Right atrium auricular region (tissue), 2 donors: ENCODE data around the gene MAML1. TPM values are rescaled to one million over a fixed set of nuclear protein-coding genes. Genes with fewer than 3 reads are reported as not detected.

Source experiments
- DNase-seq: peaks from one replicate; pipeline ENCODE4 v3.0.0-alpha.2; 2019; ENCODE audit warnings: low spot score
- H3K27ac ChIP-seq, 2 donors: fragments of 200-600 bp; sonication (generic); 1 replicate in 1 of 2; 2 replicates in 1 of 2; pipeline ENCODE4 v1.5.1; 2016 to 2019
- H3K27me3 ChIP-seq, 2 donors: fragments of 200-600 bp; sonication (generic); one replicate each; pipeline versions ENCODE4 v1.5.1 to v1.6.0; 2017 to 2019
- H3K36me3 ChIP-seq: fragments of 200-600 bp; sonication (generic); one replicate; pipeline ENCODE4 v1.5.1; 2016
- H3K4me1 ChIP-seq, 2 donors: fragments of 200-600 bp; sonication (generic); one replicate each; pipeline versions ENCODE4 v1.5.1 to v1.6.0; 2017 to 2019
- H3K4me3 ChIP-seq, 2 donors: fragments of 200-600 bp; sonication (generic); 1 replicate in 1 of 2; 2 replicates in 1 of 2; pipeline ENCODE4 v1.5.1; 2017 to 2019; ENCODE audit warnings: mild to moderate bottlenecking in 1 of 2, moderate library complexity in 1 of 2
- H3K9me3 ChIP-seq, 2 donors: fragments of 200-600 bp; sonication (generic); one replicate each; pipeline ENCODE4 v1.5.1; 2019
- total RNA-seq, 2 donors: library from RNA; depleted of rRNA; stranded (reverse); fragments of >200 nt; gene quantifications; one replicate each; pipeline ENCODE4 v1.1.0, GENCODE V29; 2016
- TF ChIP-seq, protein P1 (sequence below), 2 donors: fragments of 200-600 bp; sonication (generic); IDR thresholded peaks; one replicate each; pipeline ENCODE4 v1.5.1; 2019; ENCODE audit warnings: antibody characterized with exemption in 2 of 2

Gene MAML1
- total RNA-seq, 2 donors from 2014 or later = 10.8 to 16.6 TPM

DNA sequence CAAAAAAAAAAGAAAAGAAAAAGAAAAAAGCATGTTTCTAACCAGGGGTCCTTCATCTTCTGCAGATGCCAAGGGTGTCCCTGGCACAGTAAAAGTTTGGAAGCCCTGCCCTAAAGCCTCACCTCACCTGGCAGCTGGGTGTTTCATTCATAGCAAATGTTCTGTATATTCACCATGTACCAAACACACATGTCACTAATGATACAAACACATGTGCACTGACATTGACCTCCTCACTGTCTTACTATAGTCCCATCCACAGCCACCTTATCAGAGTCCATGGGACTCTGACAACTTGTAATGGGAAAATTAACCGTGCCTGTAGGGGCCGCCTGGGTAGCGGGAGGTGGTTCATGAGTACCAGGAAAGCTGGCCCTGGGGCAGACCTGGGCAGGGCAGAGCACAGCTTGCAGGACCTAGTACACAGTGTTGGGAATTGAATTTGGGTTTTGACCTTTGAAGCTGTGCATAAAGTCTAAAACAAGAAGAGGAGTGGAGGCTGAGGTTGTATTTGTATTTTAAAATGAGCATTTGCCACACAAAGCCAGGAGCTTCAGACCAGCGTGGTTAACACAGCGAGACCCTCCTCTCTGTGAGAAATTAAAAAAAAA, 80.5 kb downstream of the MAML1 start:
- no peaks in the 10 kb centered on the region for H3K36me3 ChIP-seq
- no peak for DNase-seq
- no peaks in the 10 kb centered on the region for H3K9me3 ChIP-seq
- H3K27ac ChIP-seq = no peak overlapping the region
- H3K27me3 ChIP-seq = no peaks in the 10 kb centered on the region
- peaks cover 0 to 17% of the 10 kb centered on the region in 2 donors for H3K4me1 ChIP-seq
- TF ChIP-seq, protein P1, sequence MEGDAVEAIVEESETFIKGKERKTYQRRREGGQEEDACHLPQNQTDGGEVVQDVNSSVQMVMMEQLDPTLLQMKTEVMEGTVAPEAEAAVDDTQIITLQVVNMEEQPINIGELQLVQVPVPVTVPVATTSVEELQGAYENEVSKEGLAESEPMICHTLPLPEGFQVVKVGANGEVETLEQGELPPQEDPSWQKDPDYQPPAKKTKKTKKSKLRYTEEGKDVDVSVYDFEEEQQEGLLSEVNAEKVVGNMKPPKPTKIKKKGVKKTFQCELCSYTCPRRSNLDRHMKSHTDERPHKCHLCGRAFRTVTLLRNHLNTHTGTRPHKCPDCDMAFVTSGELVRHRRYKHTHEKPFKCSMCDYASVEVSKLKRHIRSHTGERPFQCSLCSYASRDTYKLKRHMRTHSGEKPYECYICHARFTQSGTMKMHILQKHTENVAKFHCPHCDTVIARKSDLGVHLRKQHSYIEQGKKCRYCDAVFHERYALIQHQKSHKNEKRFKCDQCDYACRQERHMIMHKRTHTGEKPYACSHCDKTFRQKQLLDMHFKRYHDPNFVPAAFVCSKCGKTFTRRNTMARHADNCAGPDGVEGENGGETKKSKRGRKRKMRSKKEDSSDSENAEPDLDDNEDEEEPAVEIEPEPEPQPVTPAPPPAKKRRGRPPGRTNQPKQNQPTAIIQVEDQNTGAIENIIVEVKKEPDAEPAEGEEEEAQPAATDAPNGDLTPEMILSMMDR (IDR thresholded peaks at IDR 0.05) = no peak
- H3K4me3 ChIP-seq = no peak overlapping the region

DNA sequence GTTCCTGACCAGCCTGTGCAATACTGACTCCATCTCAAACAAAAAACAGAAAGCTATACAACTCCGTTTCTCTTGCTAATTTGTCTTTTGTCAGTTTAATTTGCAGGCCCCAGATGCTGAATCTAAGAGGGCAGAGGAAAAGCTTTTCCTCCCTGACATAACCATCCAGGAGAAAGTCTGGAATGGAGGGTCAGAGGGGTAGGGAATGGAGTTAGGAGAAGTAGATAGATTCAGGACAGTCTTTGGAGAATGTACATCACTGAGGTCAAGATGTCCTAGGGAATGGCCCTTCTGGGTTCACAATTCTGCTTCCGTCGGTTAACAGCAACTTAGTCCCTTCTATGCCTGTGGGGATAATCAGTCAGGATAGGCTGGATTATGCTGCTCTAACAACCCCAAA, 81.5 kb downstream of the MAML1 start:
- no peak overlapping the region for H3K4me3 ChIP-seq
- H3K4me1 ChIP-seq = peaks cover 0 to 26% of the 10 kb centered on the region in 2 donors
- TF ChIP-seq, protein P1 (IDR thresholded peaks at IDR 0.05) = no peak
- H3K36me3 ChIP-seq = no peaks in the 10 kb centered on the region
- no peaks in the 10 kb centered on the region for H3K27me3 ChIP-seq
- no peak for DNase-seq
- no peaks in the 10 kb centered on the region for H3K9me3 ChIP-seq
- H3K27ac ChIP-seq = no peak overlapping the region

GRCh38 chr5:179815491-179816249, 83.0 kb downstream of the MAML1 start:
- TF ChIP-seq, protein P1 (IDR thresholded peaks at IDR 0.05) = no peak
- no peaks in the 10 kb centered on the region for H3K27me3 ChIP-seq
- H3K9me3 ChIP-seq = no peaks in the 10 kb centered on the region
- no peak overlapping the region for H3K4me3 ChIP-seq
- no peak for DNase-seq
- no peak overlapping the region for H3K27ac ChIP-seq
- no peaks in the 10 kb centered on the region for H3K36me3 ChIP-seq
- peaks cover 0 to 40% of the 10 kb centered on the region in 2 donors for H3K4me1 ChIP-seq

GRCh38 chr5:179816401-179816795, 83.8 kb downstream of the MAML1 start:
- DNase-seq = no peak
- TF ChIP-seq, protein P1 (IDR thresholded peaks at IDR 0.05) = no peak
- Histone ChIP-seq H3K27ac (peak overlapping the region; percentile 38 to 71), H3K36me3 (no peaks in the 10 kb centered on the region), H3K4me1 (peaks cover 0 to 40% of the 10 kb centered on the region in 2 donors), H3K4me3 (peak overlapping the region; percentile 40 to 64), H3K9me3 (no peaks in the 10 kb centered on the region), H3K27me3 (no peaks in the 10 kb centered on the region)

- H3K9me3 ChIP-seq = no peaks in the 10 kb centered on the region
- peaks cover 2% of the 10 kb centered on the region for H3K36me3 ChIP-seq
- H3K27me3 ChIP-seq = no peaks in the 10 kb centered on the region
- TF ChIP-seq, protein P1 (IDR thresholded peaks at IDR 0.05) = peak in 1 of 2 donors; percentile 31
- no peak for DNase-seq
- peak overlapping the region; percentile 38 to 71 for H3K27ac ChIP-seq
- H3K4me1 ChIP-seq = peaks cover 0 to 42% of the 10 kb centered on the region in 2 donors
- peak overlapping the region; percentile 40 to 64 for H3K4me3 ChIP-seq
Measured at GRCh38 chr5:179816796-179817469, 84.3 kb downstream of the MAML1 start.
